Measurements from ENCODE around the gene CMTM3. TPM values are rescaled to one million over a fixed set of nuclear protein-coding genes. Genes with fewer than 3 reads are reported as not detected.

The CMTM3 gene
- total RNA-seq, 2 donors from 2014 or later: 15.6 to 26.2 TPM

DNA sequence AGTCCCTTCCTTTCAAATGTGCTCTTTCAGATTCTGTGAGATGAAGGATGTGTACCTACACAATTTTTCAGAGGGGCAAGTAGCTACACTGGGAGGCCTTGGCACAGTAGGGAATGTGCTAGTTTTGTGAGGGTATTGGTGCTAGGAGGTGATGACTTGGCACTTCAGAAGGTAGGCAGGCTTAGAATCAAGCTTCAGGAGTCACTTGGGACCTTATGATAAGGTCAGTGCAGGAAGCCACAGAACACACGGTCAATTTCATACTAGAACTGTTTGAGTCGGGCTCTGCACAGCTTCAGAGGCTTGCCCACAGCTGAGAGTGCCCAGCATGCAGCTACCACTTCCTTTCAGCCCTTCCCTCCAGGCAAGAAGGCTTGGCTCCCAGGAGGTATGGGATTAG is 32.1 kb upstream of the CMTM3 start:
- TF ChIP-seq CTCF (IDR thresholded peaks at IDR 0.05): no peak
- no peak overlapping the region for H3K27ac ChIP-seq
- H3K4me1 ChIP-seq: no peaks in the 10 kb centered on the region
- H3K36me3 ChIP-seq: no peaks in the 10 kb centered on the region
- H3K9me3 ChIP-seq: no peaks in the 10 kb centered on the region
- no peak overlapping the region for H3K4me3 ChIP-seq
- H3K27me3 ChIP-seq: no peaks in the 10 kb centered on the region
- DNase-seq (ENCODE audit: low spot score): no peak

DNA sequence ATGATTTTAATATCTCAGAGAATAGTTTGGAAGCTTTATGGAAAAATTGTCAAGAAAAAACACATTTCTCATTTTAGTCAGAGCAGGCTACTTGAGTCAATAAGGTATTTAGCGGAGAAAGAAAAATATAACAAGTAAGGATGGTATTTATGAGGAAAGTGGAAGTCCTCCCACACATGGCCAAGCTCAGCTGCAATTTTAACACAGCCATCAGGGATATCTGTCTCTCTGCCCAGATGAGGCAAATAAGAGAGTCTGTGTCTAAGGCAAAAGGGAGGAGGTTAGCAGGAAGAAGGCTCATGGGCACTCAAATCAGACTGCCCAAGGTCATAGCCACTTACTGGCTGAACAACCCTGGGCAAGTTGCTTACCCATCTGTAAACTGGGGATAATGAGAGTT is 30.4 kb upstream of the CMTM3 start:
- Histone ChIP-seq H3K27me3 (no peaks in the 10 kb centered on the region), H3K36me3 (no peaks in the 10 kb centered on the region), H3K27ac (no peak overlapping the region), H3K4me3 (no peak overlapping the region), H3K9me3 (no peaks in the 10 kb centered on the region), H3K4me1 (peaks cover 0 to 9% of the 10 kb centered on the region in 2 donors)
- TF ChIP-seq CTCF (IDR thresholded peaks at IDR 0.05): no peak
- DNase-seq (ENCODE audit: low spot score): no peak

GRCh38 chr16:66574531-66574930 is 30.0 kb upstream of the CMTM3 start:
- Histone ChIP-seq H3K27ac (no peak overlapping the region), H3K36me3 (no peaks in the 10 kb centered on the region), H3K9me3 (no peaks in the 10 kb centered on the region), H3K4me1 (peaks cover 0 to 12% of the 10 kb centered on the region in 2 donors), H3K27me3 (no peaks in the 10 kb centered on the region), H3K4me3 (no peak overlapping the region)
- DNase-seq (ENCODE audit: low spot score): no peak
- TF ChIP-seq CTCF (IDR thresholded peaks at IDR 0.05): no peak

GRCh38 chr16:66575060-66575459 is 29.4 kb upstream of the CMTM3 start:
- TF ChIP-seq CTCF (IDR thresholded peaks at IDR 0.05): no peak
- H3K4me1 ChIP-seq: peaks cover 0 to 12% of the 10 kb centered on the region in 2 donors
- H3K9me3 ChIP-seq: no peaks in the 10 kb centered on the region
- H3K27me3 ChIP-seq: no peaks in the 10 kb centered on the region
- H3K36me3 ChIP-seq: no peaks in the 10 kb centered on the region
- DNase-seq (ENCODE audit: low spot score): no peak
- H3K27ac ChIP-seq: no peak overlapping the region
- H3K4me3 ChIP-seq: no peak overlapping the region

GRCh38 chr16:66576296-66576695 is 28.2 kb upstream of the CMTM3 start:
- DNase-seq (ENCODE audit: low spot score): no peak
- H3K4me3 ChIP-seq: no peak overlapping the region
- no peaks in the 10 kb centered on the region for H3K27me3 ChIP-seq
- H3K27ac ChIP-seq: no peak overlapping the region
- no peak for TF ChIP-seq CTCF (IDR thresholded peaks at IDR 0.05)
- H3K4me1 ChIP-seq: peaks cover 0 to 12% of the 10 kb centered on the region in 2 donors
- H3K9me3 ChIP-seq: no peaks in the 10 kb centered on the region
- H3K36me3 ChIP-seq: no peaks in the 10 kb centered on the region

Measured in right atrium auricular region (tissue), 2 donors.